SK-N-SH treated with all-trans-retinoic acid at 6 μM for 48 hours (cell line): ENCODE data around the gene OR8B8.

ENCODE experiments used
- ATAC-seq: fragments of 200-7000 bp; cut with Tn5 transposase; 3 replicates; pipeline ENCODE4 v1.9.1; 2020; ENCODE audit warnings: mild to moderate bottlenecking, moderate library complexity
- ARNTL ChIP-seq: fragments of 450-650 bp; formaldehyde crosslinking; IDR thresholded peaks from 2 replicates; pipeline ENCODE4 v1.5.0; 2020; ENCODE audit warnings: low read depth, mild to moderate bottlenecking, moderate library complexity, borderline replicate concordance
- BACH2 ChIP-seq: fragments of 250-450 bp; sonication (Bioruptor Pico); IDR thresholded peaks from 2 replicates; pipeline ENCODE4 v1.9.0; 2021; ENCODE audit warnings: mild to moderate bottlenecking, borderline replicate concordance
- CSDC2 ChIP-seq: fragments of 250-450 bp; sonication (Bioruptor Pico); IDR thresholded peaks from 2 replicates; pipeline ENCODE4 v1.5.0; 2020; ENCODE audit warnings: mild to moderate bottlenecking, moderate library complexity
- ESRRG ChIP-seq: fragments of 250-450 bp; sonication (Bioruptor Pico); IDR thresholded peaks from 2 replicates; pipeline ENCODE4 v1.6.1; 2021; ENCODE audit warnings: mild to moderate bottlenecking
- GLIS3 ChIP-seq: fragments of 250-450 bp; sonication (Bioruptor Pico); IDR thresholded peaks from 2 replicates; pipeline ENCODE4 v1.5.0; 2020; ENCODE audit warnings: mild to moderate bottlenecking, moderate library complexity
- ISL1 ChIP-seq: fragments of 250-450 bp; sonication (Bioruptor Pico); IDR thresholded peaks from 2 replicates; pipeline ENCODE4 v2.1.2; 2022; ENCODE audit warnings: mild to moderate bottlenecking, moderate library complexity
- OSR1 ChIP-seq: fragments of 250-450 bp; sonication (Bioruptor Pico); IDR thresholded peaks from 2 replicates; pipeline ENCODE4 v1.8.0; 2022; ENCODE audit warnings: moderate library complexity, mild to moderate bottlenecking, inconsistent platforms
- PPARA ChIP-seq: fragments of 250-450 bp; sonication (Bioruptor Pico); IDR thresholded peaks from 2 replicates; pipeline ENCODE4 v1.5.0; 2020; ENCODE audit warnings: mild to moderate bottlenecking, borderline replicate concordance
- RARB ChIP-seq: fragments of 250-450 bp; sonication (Bioruptor Pico); IDR thresholded peaks from 2 replicates; pipeline ENCODE4 v1.8.0; 2021; ENCODE audit warnings: mild to moderate bottlenecking, moderate library complexity
- SNAI2 ChIP-seq: fragments of 250-450 bp; sonication (Bioruptor Pico); IDR thresholded peaks from 2 replicates; pipeline ENCODE4 v1.5.0; 2020; ENCODE audit warnings: mild to moderate bottlenecking, moderate library complexity
- TCF4 ChIP-seq: fragments of 250-450 bp; sonication (Bioruptor Pico); IDR thresholded peaks from 2 replicates; pipeline ENCODE4 v1.8.0; 2021; ENCODE audit warnings: mild to moderate bottlenecking, moderate library complexity, borderline replicate concordance
- ZC3H10 ChIP-seq: fragments of 250-450 bp; sonication (Bioruptor Pico); IDR thresholded peaks from 2 replicates; pipeline ENCODE4 v1.5.1; 2021; ENCODE audit warnings: mild to moderate bottlenecking, moderate library complexity
- ZFP3 ChIP-seq: fragments of 250-450 bp; sonication (Bioruptor Pico); IDR thresholded peaks from 2 replicates; pipeline ENCODE4 v1.5.0; 2020; ENCODE audit warnings: mild to moderate bottlenecking, moderate library complexity
- ZFP30 ChIP-seq: fragments of 450-650 bp; formaldehyde crosslinking; IDR thresholded peaks from 2 replicates; pipeline ENCODE4 v1.5.0; 2022; ENCODE audit warnings: mild to moderate bottlenecking, moderate library complexity
- ZNF565 ChIP-seq: fragments of 450-650 bp; formaldehyde crosslinking; conservative IDR thresholded peaks from 2 replicates; pipeline ENCODE4 v1.5.0; 2020; ENCODE audit warnings: low read depth, mild to moderate bottlenecking, moderate library complexity
- ZNF70 ChIP-seq: fragments of 450-650 bp; formaldehyde crosslinking; IDR thresholded peaks from 2 replicates; pipeline ENCODE4 v1.5.0; 2020; ENCODE audit warnings: mild to moderate bottlenecking, moderate library complexity
- ZNF8 ChIP-seq: fragments of 450-650 bp; formaldehyde crosslinking; IDR thresholded peaks from 2 replicates; pipeline ENCODE4 v1.5.0; 2020; ENCODE audit warnings: mild to moderate bottlenecking, moderate library complexity
- TF ChIP-seq, protein P1 (sequence below): fragments of 250-450 bp; sonication (Bioruptor Pico); IDR thresholded peaks from 2 replicates; pipeline ENCODE4 v1.5.1; 2021; ENCODE audit warnings: mild to moderate bottlenecking, moderate library complexity
- TF ChIP-seq, protein P2 (sequence below): fragments of 250-450 bp; sonication (Bioruptor Pico); IDR thresholded peaks from 2 replicates; pipeline ENCODE4 v1.8.0; 2021; ENCODE audit warnings: low read depth, mild to moderate bottlenecking, moderate library complexity, borderline replicate concordance
- TF ChIP-seq, protein P3 (sequence below): fragments of 250-450 bp; sonication (Bioruptor Pico); IDR thresholded peaks from 2 replicates; pipeline ENCODE4 v1.5.0; 2020; ENCODE audit warnings: mild to moderate bottlenecking, moderate library complexity
- TF ChIP-seq, protein P4 (sequence below): fragments of 250-450 bp; sonication (Bioruptor Pico); IDR thresholded peaks from 2 replicates; pipeline ENCODE4 v1.5.1; 2020; ENCODE audit warnings: low read depth, mild to moderate bottlenecking, moderate library complexity

The OR8B8 gene

GRCh38 chr11:124415356-124415923 is 30.1 kb downstream of the OR8B8 start:
- no peak for TF ChIP-seq OSR1 (CRISPR knock-in tag)
- TF ChIP-seq, protein P1, sequence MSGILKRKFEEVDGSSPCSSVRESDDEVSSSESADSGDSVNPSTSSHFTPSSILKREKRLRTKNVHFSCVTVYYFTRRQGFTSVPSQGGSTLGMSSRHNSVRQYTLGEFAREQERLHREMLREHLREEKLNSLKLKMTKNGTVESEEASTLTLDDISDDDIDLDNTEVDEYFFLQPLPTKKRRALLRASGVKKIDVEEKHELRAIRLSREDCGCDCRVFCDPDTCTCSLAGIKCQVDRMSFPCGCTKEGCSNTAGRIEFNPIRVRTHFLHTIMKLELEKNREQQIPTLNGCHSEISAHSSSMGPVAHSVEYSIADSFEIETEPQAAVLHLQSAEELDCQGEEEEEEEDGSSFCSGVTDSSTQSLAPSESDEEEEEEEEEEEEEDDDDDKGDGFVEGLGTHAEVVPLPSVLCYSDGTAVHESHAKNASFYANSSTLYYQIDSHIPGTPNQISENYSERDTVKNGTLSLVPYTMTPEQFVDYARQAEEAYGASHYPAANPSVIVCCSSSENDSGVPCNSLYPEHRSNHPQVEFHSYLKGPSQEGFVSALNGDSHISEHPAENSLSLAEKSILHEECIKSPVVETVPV (CRISPR knock-in tag), result no peak
- TF ChIP-seq TCF4 (CRISPR knock-in tag), result no peak
- no peak for TF ChIP-seq ZNF565 (CRISPR knock-in tag)
- no peak for TF ChIP-seq CSDC2 (CRISPR knock-in tag)
- no peak for TF ChIP-seq ZNF70 (CRISPR knock-in tag)
- TF ChIP-seq, protein P2, sequence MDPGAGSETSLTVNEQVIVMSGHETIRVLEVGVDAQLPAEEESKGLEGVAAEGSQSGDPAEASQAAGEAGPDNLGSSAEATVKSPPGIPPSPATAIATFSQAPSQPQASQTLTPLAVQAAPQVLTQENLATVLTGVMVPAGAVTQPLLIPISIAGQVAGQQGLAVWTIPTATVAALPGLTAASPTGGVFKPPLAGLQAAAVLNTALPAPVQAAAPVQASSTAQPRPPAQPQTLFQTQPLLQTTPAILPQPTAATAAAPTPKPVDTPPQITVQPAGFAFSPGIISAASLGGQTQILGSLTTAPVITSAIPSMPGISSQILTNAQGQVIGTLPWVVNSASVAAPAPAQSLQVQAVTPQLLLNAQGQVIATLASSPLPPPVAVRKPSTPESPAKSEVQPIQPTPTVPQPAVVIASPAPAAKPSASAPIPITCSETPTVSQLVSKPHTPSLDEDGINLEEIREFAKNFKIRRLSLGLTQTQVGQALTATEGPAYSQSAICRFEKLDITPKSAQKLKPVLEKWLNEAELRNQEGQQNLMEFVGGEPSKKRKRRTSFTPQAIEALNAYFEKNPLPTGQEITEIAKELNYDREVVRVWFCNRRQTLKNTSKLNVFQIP (CRISPR knock-in tag), result no peak
- no peak for TF ChIP-seq PPARA (CRISPR knock-in tag)
- TF ChIP-seq GLIS3, result no peak
- no peak for TF ChIP-seq ZFP30 (CRISPR knock-in tag)
- peak; percentile 37; the same call in 1 of the 3 replicates for ATAC-seq

DNA sequence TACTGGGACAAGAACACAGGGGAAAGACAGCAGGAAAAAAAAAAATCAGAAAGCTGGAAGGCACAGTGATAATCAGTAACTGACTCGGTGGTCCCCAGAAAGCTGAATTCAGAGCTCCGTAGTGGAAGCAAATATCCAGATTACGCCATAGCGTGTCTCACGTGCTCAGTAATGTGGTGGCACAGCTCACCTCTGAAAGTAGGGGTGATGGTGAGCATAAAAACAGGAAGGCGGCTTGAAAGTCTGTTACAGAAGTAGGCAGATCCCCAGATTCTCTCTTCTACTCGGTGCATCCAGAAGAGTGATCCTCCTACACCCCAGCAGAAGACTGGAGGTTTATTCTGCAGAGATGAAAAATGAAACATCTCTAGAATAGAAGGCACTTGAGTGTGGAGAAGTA is 35.6 kb downstream of the OR8B8 start:
- ATAC-seq, result no peak
- no peak for TF ChIP-seq OSR1 (CRISPR knock-in tag)
- no peak for TF ChIP-seq ZC3H10 (CRISPR knock-in tag)
- no peak for TF ChIP-seq ZFP3 (CRISPR knock-in tag)
- TF ChIP-seq, protein P1 (CRISPR knock-in tag), result no peak
- TF ChIP-seq, protein P3, sequence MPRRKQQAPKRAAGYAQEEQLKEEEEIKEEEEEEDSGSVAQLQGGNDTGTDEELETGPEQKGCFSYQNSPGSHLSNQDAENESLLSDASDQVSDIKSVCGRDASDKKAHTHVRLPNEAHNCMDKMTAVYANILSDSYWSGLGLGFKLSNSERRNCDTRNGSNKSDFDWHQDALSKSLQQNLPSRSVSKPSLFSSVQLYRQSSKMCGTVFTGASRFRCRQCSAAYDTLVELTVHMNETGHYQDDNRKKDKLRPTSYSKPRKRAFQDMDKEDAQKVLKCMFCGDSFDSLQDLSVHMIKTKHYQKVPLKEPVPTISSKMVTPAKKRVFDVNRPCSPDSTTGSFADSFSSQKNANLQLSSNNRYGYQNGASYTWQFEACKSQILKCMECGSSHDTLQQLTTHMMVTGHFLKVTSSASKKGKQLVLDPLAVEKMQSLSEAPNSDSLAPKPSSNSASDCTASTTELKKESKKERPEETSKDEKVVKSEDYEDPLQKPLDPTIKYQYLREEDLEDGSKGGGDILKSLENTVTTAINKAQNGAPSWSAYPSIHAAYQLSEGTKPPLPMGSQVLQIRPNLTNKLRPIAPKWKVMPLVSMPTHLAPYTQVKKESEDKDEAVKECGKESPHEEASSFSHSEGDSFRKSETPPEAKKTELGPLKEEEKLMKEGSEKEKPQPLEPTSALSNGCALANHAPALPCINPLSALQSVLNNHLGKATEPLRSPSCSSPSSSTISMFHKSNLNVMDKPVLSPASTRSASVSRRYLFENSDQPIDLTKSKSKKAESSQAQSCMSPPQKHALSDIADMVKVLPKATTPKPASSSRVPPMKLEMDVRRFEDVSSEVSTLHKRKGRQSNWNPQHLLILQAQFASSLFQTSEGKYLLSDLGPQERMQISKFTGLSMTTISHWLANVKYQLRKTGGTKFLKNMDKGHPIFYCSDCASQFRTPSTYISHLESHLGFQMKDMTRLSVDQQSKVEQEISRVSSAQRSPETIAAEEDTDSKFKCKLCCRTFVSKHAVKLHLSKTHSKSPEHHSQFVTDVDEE (CRISPR knock-in tag), result no peak
- TF ChIP-seq SNAI2 (CRISPR knock-in tag), result no peak
- TF ChIP-seq ISL1 (CRISPR knock-in tag), result no peak
- TF ChIP-seq BACH2, result no peak
- TF ChIP-seq RARB, result no peak
- no peak for TF ChIP-seq ZNF70 (CRISPR knock-in tag)
- TF ChIP-seq TCF4 (CRISPR knock-in tag), result no peak
- no peak for TF ChIP-seq ZNF565 (CRISPR knock-in tag)
- no peak for TF ChIP-seq ESRRG (CRISPR knock-in tag)
- no peak for TF ChIP-seq CSDC2 (CRISPR knock-in tag)
- TF ChIP-seq, protein P4, sequence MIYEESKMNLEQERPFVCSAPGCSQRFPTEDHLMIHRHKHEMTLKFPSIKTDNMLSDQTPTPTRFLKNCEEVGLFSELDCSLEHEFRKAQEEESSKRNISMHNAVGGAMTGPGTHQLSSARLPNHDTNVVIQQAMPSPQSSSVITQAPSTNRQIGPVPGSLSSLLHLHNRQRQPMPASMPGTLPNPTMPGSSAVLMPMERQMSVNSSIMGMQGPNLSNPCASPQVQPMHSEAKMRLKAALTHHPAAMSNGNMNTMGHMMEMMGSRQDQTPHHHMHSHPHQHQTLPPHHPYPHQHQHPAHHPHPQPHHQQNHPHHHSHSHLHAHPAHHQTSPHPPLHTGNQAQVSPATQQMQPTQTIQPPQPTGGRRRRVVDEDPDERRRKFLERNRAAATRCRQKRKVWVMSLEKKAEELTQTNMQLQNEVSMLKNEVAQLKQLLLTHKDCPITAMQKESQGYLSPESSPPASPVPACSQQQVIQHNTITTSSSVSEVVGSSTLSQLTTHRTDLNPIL (CRISPR knock-in tag), result no peak
- TF ChIP-seq, all 23 proteins: peak for 0

- ATAC-seq, result no peak
- no peak for TF ChIP-seq ZC3H10 (CRISPR knock-in tag)
- TF ChIP-seq, protein P2 (CRISPR knock-in tag), result no peak
- TF ChIP-seq, protein P3 (CRISPR knock-in tag), result no peak
- no peak for TF ChIP-seq ESRRG (CRISPR knock-in tag)
- no peak for TF ChIP-seq ARNTL
- no peak for TF ChIP-seq SNAI2 (CRISPR knock-in tag)
- TF ChIP-seq, protein P4 (CRISPR knock-in tag), result no peak
- no peak for TF ChIP-seq CSDC2 (CRISPR knock-in tag)
- no peak for TF ChIP-seq ZNF8 (CRISPR knock-in tag)
Observed at GRCh38 chr11:124405581-124405980, 39.9 kb downstream of the OR8B8 start.
